Endometrial microvascular endothelial cells (primary cell): Measurements from ENCODE around the gene MYL4. TPM values are rescaled to one million over a fixed set of nuclear protein-coding genes. Genes with fewer than 3 reads are reported as not detected.
"Not testable (repeated sequence)": the region's sequence is repeated elsewhere in the genome, so short reads cannot be mapped to it uniquely, and the experiment has no call there.

Experiments used
- in situ Hi-C: cut with HindIII; loops from 2 replicates; pipeline ENCODE4 v1.10.0; 2017; ENCODE audit warnings: low sequenced_read_pairs, low pct_unique_long_range_greater_than_20kb; ENCODE audit errors: inconsistent ontology term
- total RNA-seq: library from RNA; depleted of rRNA; stranded (reverse); fragments of >200 nt; gene quantifications from one replicate; pipeline ENCODE4 v1.2.3, GENCODE V29; 2015; ENCODE audit errors: inconsistent ontology term

Gene MYL4
- total RNA-seq, 1 donor from 2014 or later, result 1.1 TPM

- in situ Hi-C loops, result no loop called here
Measured at GRCh38 chr17:47262586-47262985, 53.4 kb downstream of the MYL4 start.

GRCh38 chr17:47264166-47264565 lies 55.0 kb downstream of the MYL4 start:
- in situ Hi-C loops, result no loop called here

GRCh38 chr17:47265983-47266541 lies 56.9 kb downstream of the MYL4 start:
- in situ Hi-C loops, result no loop called here

- in situ Hi-C loops, result no loop called here
Measured at GRCh38 chr17:47266782-47267181, 57.6 kb downstream of the MYL4 start.

- in situ Hi-C loops, result no loop called here
Measured at GRCh38 chr17:47267354-47267828, 58.2 kb downstream of the MYL4 start.

GRCh38 chr17:47268964-47269363 lies 59.8 kb downstream of the MYL4 start:
- in situ Hi-C loops, result not testable (repeated sequence)

GRCh38 chr17:47269561-47270280 lies 60.6 kb downstream of the MYL4 start:
- in situ Hi-C loops, result not testable (repeated sequence)

GRCh38 chr17:47270946-47271705 lies 62.0 kb downstream of the MYL4 start:
- in situ Hi-C loops, result no loop called here

GRCh38 chr17:47272491-47272890 lies 63.3 kb downstream of the MYL4 start:
- in situ Hi-C loops, result no loop called here

- in situ Hi-C loops, result no loop called here
Measured at GRCh38 chr17:47273245-47273644, 64.1 kb downstream of the MYL4 start.

Other genes with a start within 250 kb of the MYL4 start
- not detected for gene RPRML, start 230.1 kb upstream of the MYL4 start, total RNA-seq
- gene CDC27, start 20.1 kb upstream of the MYL4 start, total RNA-seq, result 86.4 TPM
- gene ITGB3, start 44.5 kb downstream of the MYL4 start, total RNA-seq, result 54.7 TPM
- gene EFCAB13, start 114.6 kb downstream of the MYL4 start, total RNA-seq, result 0.56 TPM